Keratinocyte (primary cell): ENCODE data around the gene BCAS3. TPM values are rescaled to one million over a fixed set of nuclear protein-coding genes. Genes with fewer than 3 reads are reported as not detected.

Experiments
- DNase-seq: peaks from one replicate; pipeline ENCODE4 v3.0.0-alpha.2; 2011; ENCODE audit warnings: low read depth, missing footprints, low spot score
- FAIRE-seq: peaks from 2 replicates; lab custom pipeline; 2011; peaks lifted over from hg19 to GRCh38; lab: Jason Lieb, UNC
- H2AFZ ChIP-seq: 2 replicates; pipeline ENCODE4 v1.6.0; 2012; ENCODE audit warnings: low read length, control low read depth, inconsistent platforms; ENCODE audit not compliant: control insufficient read depth
- H3K27ac ChIP-seq: 2 replicates; pipeline ENCODE4 v1.5.1; 2011; ENCODE audit warnings: low read length; ENCODE audit not compliant: control insufficient read depth, insufficient read depth
- H3K27me3 ChIP-seq: 3 replicates; pipeline ENCODE4 v1.6.0; 2011; ENCODE audit warnings: low read length; ENCODE audit not compliant: control insufficient read depth, insufficient read depth; ENCODE audit errors: extremely low read depth
- H3K36me3 ChIP-seq, 2 experiments: 2 replicates in 1 of 2; 3 replicates in 1 of 2; pipeline ENCODE4 v1.5.1; 2011; ENCODE audit warnings: low read length in 2 of 2, mild to moderate bottlenecking in 1 of 2; ENCODE audit not compliant: control insufficient read depth in 2 of 2, insufficient read depth in 2 of 2; ENCODE audit errors: extremely low read depth in 1 of 2
- H3K4me1 ChIP-seq: 3 replicates; pipeline ENCODE4 v1.5.1; 2011; ENCODE audit warnings: low read length; ENCODE audit not compliant: control insufficient read depth, insufficient read depth; ENCODE audit errors: extremely low read depth
- H3K4me2 ChIP-seq: 3 replicates; pipeline ENCODE4 v1.6.0; 2011; ENCODE audit warnings: low read depth, low read length; ENCODE audit not compliant: control insufficient read depth, insufficient read depth; ENCODE audit errors: extremely low read depth
- H3K4me3 ChIP-seq, 3 experiments: fragments of 200-600 bp in 1 of 3; sonication (generic) in 1 of 3; 2 replicates in 2 of 3; 3 replicates in 1 of 3; pipeline ENCODE4 v1.5.1; 2011 to 2016; ENCODE audit warnings: low read length in 3 of 3, mild to moderate bottlenecking in 3 of 3, control low read depth in 2 of 3, inconsistent platforms in 1 of 3, low read depth in 1 of 3, mixed read lengths in 1 of 3, mixed run types in 1 of 3, moderate library complexity in 1 of 3; ENCODE audit not compliant: control insufficient read depth in 2 of 3, insufficient read depth in 2 of 3; ENCODE audit errors: extremely low read depth in 1 of 3
- H3K79me2 ChIP-seq: 2 replicates; pipeline ENCODE4 v1.6.0; 2012; ENCODE audit warnings: low read length; ENCODE audit not compliant: control insufficient read depth, insufficient read depth
- H3K9ac ChIP-seq: 3 replicates; pipeline ENCODE4 v1.6.0; 2011; ENCODE audit warnings: low read length; ENCODE audit not compliant: control insufficient read depth, insufficient read depth; ENCODE audit errors: extremely low read depth
- H3K9me1 ChIP-seq: 3 replicates; pipeline ENCODE4 v1.6.0; 2011; ENCODE audit warnings: low read length; ENCODE audit not compliant: control insufficient read depth, insufficient read depth; ENCODE audit errors: extremely low read depth
- H3K9me3 ChIP-seq: 2 replicates; pipeline ENCODE4 v1.5.1; 2012; ENCODE audit warnings: low read depth, low read length; ENCODE audit not compliant: control insufficient read depth
- H4K20me1 ChIP-seq: 3 replicates; pipeline ENCODE4 v1.6.0; 2011; ENCODE audit warnings: low read length; ENCODE audit not compliant: control insufficient read depth, insufficient read depth; ENCODE audit errors: extremely low read depth
- CTCF ChIP-seq, 3 experiments: IDR thresholded peaks in 1 of 3; conservative IDR thresholded peaks in 1 of 3; optimal IDR thresholded peaks in 1 of 3; 2 replicates in 2 of 3; 3 replicates in 1 of 3; pipeline versions ENCODE3 to v1.5.1; 2011; ENCODE audit warnings: low read length in 3 of 3, mild to moderate bottlenecking in 3 of 3, moderate library complexity in 2 of 3, control low read depth in 1 of 3, inconsistent platforms in 1 of 3; ENCODE audit not compliant: insufficient read depth in 2 of 3; ENCODE audit errors: extremely low read depth in 1 of 3
- EZH2 ChIP-seq: IDR thresholded peaks from one replicate; pipeline ENCODE4 v1.6.1; 2012; ENCODE audit warnings: inconsistent platforms, mild to moderate bottlenecking, low read length, moderate library complexity
- dilution Hi-C: fragments of 300-500 bp; cut with MboI; formaldehyde crosslinking; loops from one replicate; pipeline ENCODE4 v1.7.0; 2020; ENCODE audit warnings: low sequenced_read_pairs; ENCODE audit not compliant: extremely low pct_ligation_motif_present
- polyA plus RNA-seq, 5 experiments: library from polyadenylated mRNA; depleted of rRNA in 3 of 5; stranded (reverse) in 3 of 5; stranded (forward) in 1 of 5; unstranded in 1 of 5; fragments of >200 nt; gene quantifications; 1 replicate in 1 of 5; 2 replicates in 3 of 5; 3 replicates in 1 of 5; pipeline versions ENCODE4 v1.2.1 to v1.2.3, GENCODE V29; 2011 to 2012; ENCODE audit warnings: missing spikeins in 2 of 5, low read depth in 1 of 5, low replicate concordance in 1 of 5

BCAS3 gene
- polyA plus RNA-seq, 1 donor (not counting 4 experiments of a cell fraction or from before 2014, with no cell fraction given), result 11.8 TPM

DNA sequence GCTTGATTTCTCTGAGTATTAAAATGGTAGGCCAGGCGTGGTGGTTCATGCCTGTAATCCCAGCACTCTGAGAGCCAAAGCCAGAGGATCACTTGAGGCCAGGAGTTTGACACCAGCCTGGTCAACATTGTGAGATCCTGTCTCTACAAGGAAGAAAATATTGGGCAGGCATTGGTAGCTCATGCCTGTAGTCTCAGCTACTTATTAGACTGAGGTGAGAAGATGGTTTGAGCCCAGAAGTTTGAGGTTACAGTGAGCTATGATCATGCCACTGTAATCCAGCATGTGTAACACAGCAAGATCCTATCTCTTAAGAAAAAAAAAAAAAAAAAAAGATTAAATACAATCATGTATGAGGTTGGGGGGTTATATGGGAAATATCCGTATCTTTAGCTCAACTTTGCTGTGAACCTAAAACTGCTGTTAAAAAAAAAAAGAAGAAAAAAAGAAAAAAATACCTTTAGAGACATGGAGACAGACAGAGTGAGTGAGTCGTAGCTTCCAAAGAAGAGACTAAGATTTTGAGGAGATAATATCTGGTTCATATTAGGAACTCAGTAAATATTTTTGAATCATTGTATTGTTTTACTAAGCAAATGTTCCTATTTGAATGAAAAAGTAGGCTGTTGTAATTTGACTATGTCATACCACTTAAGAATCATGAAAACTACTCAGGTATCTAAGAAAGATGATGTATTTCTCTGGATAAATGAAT is 396.3 kb downstream of the BCAS3 start:
- no peaks in the 10 kb centered on the region for H3K4me1 ChIP-seq
- no peak overlapping the region for H3K27ac ChIP-seq
- no peaks in the 10 kb centered on the region for H3K27me3 ChIP-seq
- no peak overlapping the region for H2AFZ ChIP-seq
- no peak overlapping the region for H3K9ac ChIP-seq
- H3K4me2 ChIP-seq, result no peak overlapping the region
- no peaks in the 10 kb centered on the region for H3K36me3 ChIP-seq
- H3K79me2 ChIP-seq, result no peaks in the 10 kb centered on the region
- H3K4me3 ChIP-seq, result no peak overlapping the region
- no peaks in the 10 kb centered on the region for H3K9me1 ChIP-seq
- DNase-seq (no peak), FAIRE-seq (no peak)
- TF ChIP-seq CTCF (optimal IDR thresholded peaks at IDR 0.05 in 1 of 3, IDR thresholded peaks at IDR 0.05 in 1 of 3, conservative IDR thresholded peaks at IDR 0.05 in 1 of 3; ENCODE audit: extremely low read depth in 1 of 3, insufficient read depth in 2 of 3, low read length in 3 of 3) (no peak), EZH2 (no peak)
- no peaks in the 10 kb centered on the region for H4K20me1 ChIP-seq
- H3K9me3 ChIP-seq, result no peaks in the 10 kb centered on the region
- dilution Hi-C loops, result no loop called here

DNA sequence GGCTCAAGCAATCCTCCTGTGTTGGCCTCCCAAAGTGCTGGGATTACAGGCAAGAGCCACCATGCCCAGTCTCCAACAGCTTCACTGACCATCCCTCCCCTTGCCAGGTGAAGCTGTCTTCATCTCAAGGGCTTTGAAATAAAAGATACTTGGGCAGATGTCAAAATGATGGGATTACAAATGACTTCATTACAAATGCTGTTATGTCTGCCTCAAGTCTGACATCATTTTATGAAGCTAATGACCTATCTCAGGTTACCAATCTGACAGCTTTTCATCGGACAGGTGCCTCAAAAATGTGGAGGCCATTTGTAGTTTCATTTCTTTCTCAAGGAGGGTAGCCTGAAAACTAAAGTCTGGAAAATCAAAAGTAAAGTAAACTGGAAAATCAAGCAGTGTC is 398.3 kb downstream of the BCAS3 start:
- Histone ChIP-seq H3K27ac (no peak overlapping the region), H3K9ac (no peak overlapping the region), H4K20me1 (no peaks in the 10 kb centered on the region), H2AFZ (no peak overlapping the region), H3K9me3 (no peaks in the 10 kb centered on the region), H3K4me3 (no peak overlapping the region), H3K4me2 (no peak overlapping the region), H3K36me3 (no peaks in the 10 kb centered on the region), H3K4me1 (no peaks in the 10 kb centered on the region), H3K79me2 (no peaks in the 10 kb centered on the region), H3K9me1 (no peaks in the 10 kb centered on the region), H3K27me3 (no peaks in the 10 kb centered on the region)
- dilution Hi-C loops, result no loop called here
- DNase-seq, result no peak
- FAIRE-seq, result no peak
- TF ChIP-seq CTCF (optimal IDR thresholded peaks at IDR 0.05 in 1 of 3, IDR thresholded peaks at IDR 0.05 in 1 of 3, conservative IDR thresholded peaks at IDR 0.05 in 1 of 3; ENCODE audit: extremely low read depth in 1 of 3, insufficient read depth in 2 of 3, low read length in 3 of 3), result no peak
- no peak for TF ChIP-seq EZH2
